Naive thymus-derived CD4-positive, alpha-beta T cell (primary cell): ENCODE results near the gene ATP10B. TPM values are rescaled to one million over a fixed set of nuclear protein-coding genes. Genes with fewer than 3 reads are reported as not detected.

ENCODE experiments used
- ATAC-seq: fragments of 150-1000 bp; cut with Tn5 transposase; 2 replicates; pipeline ENCODE4 v1.10.0; 2021; ENCODE audit warnings: mild to moderate bottlenecking, moderate library complexity
- CTCF ChIA-PET: fragments of 350-600 bp; sonication (Branson Sonifier 250); formaldehyde crosslinking; loops from one replicate; lab custom pipeline; 2021; ENCODE audit warnings: antibody characterized with exemption; lab: Charles Lee
- POLR2A ChIA-PET: fragments of 350-600 bp; sonication (Branson Sonifier 250); formaldehyde crosslinking; loops from one replicate; lab custom pipeline; 2021; ENCODE audit warnings: antibody characterized with exemption, inconsistent platforms; lab: Charles Lee
- DNase-seq, 9 donors: peaks; one replicate each; pipeline versions ENCODE4 v3.0.0 to v3.0.0-alpha.2; 2020 to 2022; ENCODE audit warnings: mixed read lengths in 1 of 9
- H3K27ac ChIP-seq: one replicate; pipeline ENCODE4 v1.7.0; 2013; ENCODE audit warnings: mild to moderate bottlenecking, low read depth, low read length, moderate library complexity
- H3K27me3 ChIP-seq, 2 donors: one replicate each; pipeline ENCODE4 v1.7.0; 2013; ENCODE audit warnings: low read length in 2 of 2, mild to moderate bottlenecking in 2 of 2, moderate library complexity in 2 of 2; ENCODE audit not compliant: control insufficient read depth in 2 of 2, insufficient read depth in 2 of 2
- H3K36me3 ChIP-seq, 3 experiments: 1 replicate in 2 of 3; 2 replicates in 1 of 3; pipeline ENCODE4 v1.7.0; 2013; ENCODE audit warnings: low read length in 3 of 3, mild to moderate bottlenecking in 3 of 3, moderate library complexity in 1 of 3; ENCODE audit not compliant: insufficient read depth in 3 of 3, control insufficient read depth in 2 of 3
- H3K4me1 ChIP-seq, 2 donors: one replicate each; pipeline ENCODE4 v1.7.0; 2013; ENCODE audit warnings: low read length in 2 of 2, mild to moderate bottlenecking in 2 of 2, moderate library complexity in 1 of 2; ENCODE audit not compliant: control insufficient read depth in 2 of 2, insufficient read depth in 2 of 2
- H3K4me3 ChIP-seq: 2 replicates; pipeline ENCODE4 v1.7.0; 2013; ENCODE audit warnings: mild to moderate bottlenecking, low read length
- H3K9me3 ChIP-seq, 3 experiments: 1 replicate in 2 of 3; 2 replicates in 1 of 3; pipeline ENCODE4 v1.7.0; 2013; ENCODE audit warnings: low read length in 3 of 3; ENCODE audit not compliant: control insufficient read depth in 2 of 3
- H3K27ac Mint-ChIP-seq, 9 donors: one replicate each; pipeline ENCODE4 v1.8.0; 2020 to 2022; ENCODE audit warnings: mixed read lengths in 9 of 9, mild to moderate bottlenecking in 8 of 9, moderate library complexity in 5 of 9, inconsistent platforms in 2 of 9
- H3K27me3 Mint-ChIP-seq, 5 donors: one replicate each; pipeline ENCODE4 v1.8.0; 2021 to 2022; ENCODE audit warnings: mixed read lengths in 5 of 5, mild to moderate bottlenecking in 1 of 5
- H3K36me3 Mint-ChIP-seq, 5 donors: one replicate each; pipeline ENCODE4 v1.8.0; 2020 to 2022; ENCODE audit warnings: mixed read lengths in 5 of 5, mild to moderate bottlenecking in 3 of 5, inconsistent platforms in 1 of 5
- H3K4me1 Mint-ChIP-seq, 7 donors: one replicate each; pipeline ENCODE4 v1.8.0; 2020 to 2022; ENCODE audit warnings: mixed read lengths in 7 of 7, mild to moderate bottlenecking in 3 of 7, inconsistent platforms in 1 of 7
- H3K4me3 Mint-ChIP-seq, 10 donors: one replicate each; pipeline ENCODE4 v1.8.0; 2020 to 2022; ENCODE audit warnings: mild to moderate bottlenecking in 10 of 10, mixed read lengths in 10 of 10, moderate library complexity in 6 of 10, inconsistent platforms in 2 of 10
- H3K9me3 Mint-ChIP-seq, 11 donors: one replicate each; pipeline ENCODE4 v1.8.0; 2020 to 2022; ENCODE audit warnings: mixed read lengths in 11 of 11, mild to moderate bottlenecking in 4 of 11, inconsistent platforms in 1 of 11, moderate library complexity in 1 of 11
- intact Hi-C, 2 donors: fragments of 100-400 bp; cut with micrococcal nuclease; formaldehyde crosslinking; loops; one replicate each; pipeline ENCODE4 v1.15.1; 2023
- polyA plus RNA-seq, 2 donors: library from polyadenylated mRNA; unstranded; fragments of 300-500 nt; fragmentation: Illumina TruSeq; gene quantifications; one replicate each; pipeline ENCODE4 v1.2.3, GENCODE V29; 2021
- total RNA-seq, 6 experiments: library from RNA in 5 of 6; stranded (reverse) in 5 of 6; gene quantifications; 1 replicate in 5 of 6; 2 replicates in 1 of 6; pipeline ENCODE4 v1.2.3 and lab custom pipeline; 2021 to 2026

Gene ATP10B
- total and polyA plus RNA-seq, 7 experiments from 2014 or later = not detected

- Mint-ChIP-seq H3K27me3 (peaks cover 0 to 27% (median 19%) of the 10 kb centered on the region in 5 donors), H3K27ac (no peak overlapping the region), H3K4me3 (no peak overlapping the region), H3K9me3 (no peaks in the 10 kb centered on the region), H3K36me3 (no peaks in the 10 kb centered on the region), H3K4me1 (peaks cover 0 to 6% (median 4%) of the 10 kb centered on the region in 7 donors)
- ChIA-PET POLR2A (no interaction called here), CTCF (interaction anchor here (0.6 kb wide), 1 partner anchor 497 kb away, joined by 6 read pairs; no protein-coding TSS in a partner anchor)
- Histone ChIP-seq H3K9me3 (no peaks in the 10 kb centered on the region), H3K4me3 (no peak overlapping the region), H3K4me1 (no peaks in the 10 kb centered on the region), H3K27me3 (no peaks in the 10 kb centered on the region), H3K36me3 (no peaks in the 10 kb centered on the region), H3K27ac (no peak overlapping the region)
- DNase-seq = no peak
- intact Hi-C loops = no loop called here
- ATAC-seq = no peak
These were observed 104.0 kb downstream of the ATP10B start for GRCh38 chr5:160747987-160748386.

- ChIA-PET POLR2A (no interaction called here), CTCF (interaction anchor here (0.6 kb wide), 1 partner anchor 498 kb away, joined by 6 read pairs; no protein-coding TSS in a partner anchor)
- Mint-ChIP-seq H3K36me3 (no peaks in the 10 kb centered on the region), H3K27ac (no peak overlapping the region), H3K4me3 (no peak overlapping the region), H3K9me3 (no peaks in the 10 kb centered on the region), H3K4me1 (peaks cover 0 to 6% (median 4%) of the 10 kb centered on the region in 7 donors), H3K27me3 (peaks cover 0 to 27% (median 19%) of the 10 kb centered on the region in 5 donors)
- Histone ChIP-seq H3K4me3 (no peak overlapping the region), H3K27me3 (no peaks in the 10 kb centered on the region), H3K4me1 (no peaks in the 10 kb centered on the region), H3K9me3 (no peaks in the 10 kb centered on the region), H3K27ac (no peak overlapping the region), H3K36me3 (no peaks in the 10 kb centered on the region)
- intact Hi-C loops = no loop called here
- ATAC-seq (no peak), DNase-seq (no peak)
These were observed 104.5 kb downstream of the ATP10B start for GRCh38 chr5:160747559-160747958.

GRCh38 chr5:160744268-160745101, 107.5 kb downstream of the ATP10B start:
- H3K9me3 ChIP-seq = no peaks in the 10 kb centered on the region

GRCh38 chr5:160743027-160743426, 109.0 kb downstream of the ATP10B start:
- H3K4me3 Mint-ChIP-seq = no peak overlapping the region
- Histone ChIP-seq H3K9me3 (no peaks in the 10 kb centered on the region), H3K4me1 (no peaks in the 10 kb centered on the region), H3K36me3 (no peaks in the 10 kb centered on the region), H3K27me3 (no peaks in the 10 kb centered on the region), H3K4me3 (no peak overlapping the region), H3K27ac (no peak overlapping the region)
- ChIA-PET POLR2A (no interaction called here), CTCF (no interaction called here)
- DNase-seq (no peak), ATAC-seq (no peak)
- peaks cover 0 to 6% (median 0%) of the 10 kb centered on the region in 7 donors for H3K4me1 Mint-ChIP-seq
- H3K36me3 Mint-ChIP-seq = no peaks in the 10 kb centered on the region
- H3K27me3 Mint-ChIP-seq = peaks cover 0 to 11% (median 9%) of the 10 kb centered on the region in 5 donors
- no peaks in the 10 kb centered on the region for H3K9me3 Mint-ChIP-seq
- H3K27ac Mint-ChIP-seq = no peak overlapping the region
- intact Hi-C loops = no loop called here

More at GRCh38 chr5:160744268-160745101, 107.5 kb downstream of the ATP10B start:
- Mint-ChIP-seq H3K4me1 (peaks cover 0 to 6% (median 0%) of the 10 kb centered on the region in 7 donors), H3K27ac (no peak overlapping the region), H3K9me3 (no peaks in the 10 kb centered on the region), H3K4me3 (no peak overlapping the region), H3K27me3 (peaks cover 0 to 14% (median 12%) of the 10 kb centered on the region in 5 donors), H3K36me3 (no peaks in the 10 kb centered on the region)
- ChIA-PET CTCF (no interaction called here), POLR2A (no interaction called here)
- DNase-seq = no peak
- no peaks in the 10 kb centered on the region for H3K36me3 ChIP-seq
- no peaks in the 10 kb centered on the region for H3K27me3 ChIP-seq
- no peaks in the 10 kb centered on the region for H3K4me1 ChIP-seq
- no peak overlapping the region for H3K4me3 ChIP-seq
- no peak overlapping the region for H3K27ac ChIP-seq
- intact Hi-C loops = no loop called here
- ATAC-seq = no peak

GRCh38 chr5:160742446-160742845, 109.6 kb downstream of the ATP10B start:
- no peak overlapping the region for H3K4me3 Mint-ChIP-seq
- no peak overlapping the region for H3K27ac Mint-ChIP-seq
- H3K4me3 ChIP-seq = no peak overlapping the region
- H3K4me1 ChIP-seq = no peaks in the 10 kb centered on the region
- H3K36me3 Mint-ChIP-seq = no peaks in the 10 kb centered on the region
- no peak for ATAC-seq
- CTCF ChIA-PET = no interaction called here
- no peaks in the 10 kb centered on the region for H3K9me3 ChIP-seq
- intact Hi-C loops = no loop called here
- H3K4me1 Mint-ChIP-seq = peaks cover 0 to 3% (median 0%) of the 10 kb centered on the region in 7 donors
- H3K27me3 Mint-ChIP-seq = peaks cover 0 to 11% (median 4%) of the 10 kb centered on the region in 5 donors
- H3K27me3 ChIP-seq = no peaks in the 10 kb centered on the region
- POLR2A ChIA-PET = no interaction called here
- H3K9me3 Mint-ChIP-seq = no peaks in the 10 kb centered on the region
- no peak overlapping the region for H3K27ac ChIP-seq
- DNase-seq = no peak
- no peaks in the 10 kb centered on the region for H3K36me3 ChIP-seq

- no peaks in the 10 kb centered on the region for H3K27me3 ChIP-seq
- intact Hi-C loops = no loop called here
- ATAC-seq = no peak
- H3K27me3 Mint-ChIP-seq = peaks cover 0 to 10% (median 10%) of the 10 kb centered on the region in 5 donors
- ChIA-PET POLR2A (no interaction called here), CTCF (no interaction called here)
- H3K4me3 Mint-ChIP-seq = no peak overlapping the region
- H3K27ac Mint-ChIP-seq = no peak overlapping the region
- DNase-seq = no peak
- peaks cover 0 to 4% (median 0%) of the 10 kb centered on the region in 11 donors for H3K9me3 Mint-ChIP-seq
- H3K4me3 ChIP-seq = no peak overlapping the region
- no peaks in the 10 kb centered on the region for H3K4me1 ChIP-seq
- no peaks in the 10 kb centered on the region for H3K36me3 ChIP-seq
- no peak overlapping the region for H3K27ac ChIP-seq
- H3K9me3 ChIP-seq = no peaks in the 10 kb centered on the region
- no peaks in the 10 kb centered on the region for H3K36me3 Mint-ChIP-seq
- no peaks in the 10 kb centered on the region for H3K4me1 Mint-ChIP-seq
These were observed 124.6 kb downstream of the ATP10B start for GRCh38 chr5:160727296-160727997.
